Measurements from ENCODE around the gene CCSER2.
"Not testable (repeated sequence)": the region's sequence is repeated elsewhere in the genome, so short reads cannot be mapped to it uniquely, and the experiment has no call there.

Gene CCSER2

GRCh38 chr10:84328418-84329195 is at the start of gene CCSER2:
Gene CCSER2 (plus strand): TSS chr10:84328589. CDS start chr10:84371053, 42,464 bp downstream.
- peak; percentile 90 for DNase-seq

GRCh38 chr10:84279876-84280475 is 48.4 kb upstream of the CCSER2 start:
- not testable (repeated sequence) for DNase-seq

- no peak for DNase-seq
Measured at GRCh38 chr10:84286695-84287094, 41.7 kb upstream of the CCSER2 start.

GRCh38 chr10:84288151-84288550 is 40.2 kb upstream of the CCSER2 start:
- no peak for DNase-seq

GRCh38 chr10:84289521-84290200 is 38.7 kb upstream of the CCSER2 start:
- no peak for DNase-seq

- DNase-seq: no peak
Measured at GRCh38 chr10:84290235-84290634, 38.2 kb upstream of the CCSER2 start.

- DNase-seq: no peak
Measured at GRCh38 chr10:84291384-84291783, 37.0 kb upstream of the CCSER2 start.

- DNase-seq: no peak
Measured at GRCh38 chr10:84292502-84292901, 35.9 kb upstream of the CCSER2 start.

GRCh38 chr10:84293171-84293570 is 35.2 kb upstream of the CCSER2 start:
- no peak for DNase-seq

- no peak for DNase-seq
Measured at GRCh38 chr10:84293574-84294016, 34.8 kb upstream of the CCSER2 start.

- DNase-seq: no peak
Measured at GRCh38 chr10:84294766-84295447, 33.5 kb upstream of the CCSER2 start.

- DNase-seq: no peak
Measured at GRCh38 chr10:84296091-84296981, 32.1 kb upstream of the CCSER2 start.

GRCh38 chr10:84298057-84298456 is 30.3 kb upstream of the CCSER2 start:
- DNase-seq: no peak

GRCh38 chr10:84302223-84302622 is 26.2 kb upstream of the CCSER2 start:
- DNase-seq: no peak

GRCh38 chr10:84306751-84307384 is 21.5 kb upstream of the CCSER2 start:
- no peak for DNase-seq

GRCh38 chr10:84308021-84308420 is 20.4 kb upstream of the CCSER2 start:
- DNase-seq: no peak

- no peak for DNase-seq
Measured at GRCh38 chr10:84308481-84309304, 19.7 kb upstream of the CCSER2 start.

- DNase-seq: no peak
Measured at GRCh38 chr10:84310470-84310869, 17.9 kb upstream of the CCSER2 start.

- DNase-seq: no peak
Measured at GRCh38 chr10:84311576-84311975, 16.8 kb upstream of the CCSER2 start.

- no peak for DNase-seq
Measured at GRCh38 chr10:84312816-84313215, 15.6 kb upstream of the CCSER2 start.

- DNase-seq: no peak
Measured at GRCh38 chr10:84314275-84314674, 14.1 kb upstream of the CCSER2 start.

Data from activated gamma-delta T cell treated with Interleukin-2 at 50 U/mL for 16 hours (primary cell).